Activated T-helper 2 cell treated with anti-CD3 and anti-CD28 coated beads, Interferon-gamma antibody, Interleukin-2, Interleukin-4, amounts not matched to agents 10 μg/mL and 5 μg/mL and 100 μg/mL, durations not matched to agents 14 hours and 24 hours and 36 hours (primary cell): ENCODE data around the gene HPS5. TPM values are rescaled to one million over a fixed set of nuclear protein-coding genes. Genes with fewer than 3 reads are reported as not detected.

Experiments used
- DNase-seq: peaks from one replicate; pipeline ENCODE4 v3.0.0; 2021; ENCODE audit warnings: low spot score
- H3K27ac Mint-ChIP-seq: one replicate; pipeline ENCODE4 v1.8.0; 2021; ENCODE audit warnings: mixed read lengths
- H3K27me3 Mint-ChIP-seq: one replicate; pipeline ENCODE4 v1.8.0; 2021; ENCODE audit warnings: low read depth, mixed read lengths
- H3K36me3 Mint-ChIP-seq: one replicate; pipeline ENCODE4 v1.8.0; 2021; ENCODE audit warnings: low read depth, mixed read lengths
- H3K4me1 Mint-ChIP-seq: one replicate; pipeline ENCODE4 v1.8.0; 2021; ENCODE audit warnings: low read depth, mixed read lengths
- H3K4me3 Mint-ChIP-seq: one replicate; pipeline ENCODE4 v1.8.0; 2021; ENCODE audit warnings: low read depth, mild to moderate bottlenecking, moderate library complexity, mixed read lengths
- H3K9me3 Mint-ChIP-seq: one replicate; pipeline ENCODE4 v1.8.0; 2021; ENCODE audit warnings: mixed read lengths
- intact Hi-C: fragments of 100-400 bp; cut with micrococcal nuclease; formaldehyde crosslinking; loops from one replicate; pipeline ENCODE4 v1.15.1; 2023
- total RNA-seq: library from RNA; stranded (reverse); gene quantifications from 2 replicates; pipeline ENCODE4 v1.2.3, GENCODE V29; 2022

Gene HPS5
- total RNA-seq, 1 donor from 2014 or later, result 33.3 TPM

DNA sequence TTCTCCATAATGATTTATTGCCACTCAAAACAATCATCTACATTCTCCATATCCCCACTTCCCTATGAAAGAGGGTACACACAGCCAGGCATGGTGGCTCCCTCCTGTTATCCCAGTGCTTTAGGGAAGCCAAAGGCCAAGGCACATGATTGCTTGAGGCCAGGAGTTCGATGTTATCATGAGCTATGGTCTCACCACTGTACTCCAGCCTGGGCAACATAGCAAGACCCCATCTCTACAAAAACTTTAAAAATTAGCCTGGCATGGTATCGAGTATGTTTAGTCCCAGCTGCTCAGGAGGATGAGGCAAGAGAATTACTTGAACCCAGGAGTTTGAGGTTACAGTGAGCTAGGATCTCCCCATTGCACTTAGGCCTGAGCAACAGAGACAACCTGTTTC lies 6.0 kb downstream of the HPS5 start:
- Mint-ChIP-seq H3K9me3 (no peaks in the 10 kb centered on the region), H3K27ac (no peak overlapping the region), H3K4me1 (peaks cover 41% of the 10 kb centered on the region), H3K36me3 (peaks cover 31% of the 10 kb centered on the region), H3K27me3 (no peaks in the 10 kb centered on the region), H3K4me3 (no peak overlapping the region)
- DNase-seq, result no peak
- intact Hi-C loops, result no loop called here

DNA sequence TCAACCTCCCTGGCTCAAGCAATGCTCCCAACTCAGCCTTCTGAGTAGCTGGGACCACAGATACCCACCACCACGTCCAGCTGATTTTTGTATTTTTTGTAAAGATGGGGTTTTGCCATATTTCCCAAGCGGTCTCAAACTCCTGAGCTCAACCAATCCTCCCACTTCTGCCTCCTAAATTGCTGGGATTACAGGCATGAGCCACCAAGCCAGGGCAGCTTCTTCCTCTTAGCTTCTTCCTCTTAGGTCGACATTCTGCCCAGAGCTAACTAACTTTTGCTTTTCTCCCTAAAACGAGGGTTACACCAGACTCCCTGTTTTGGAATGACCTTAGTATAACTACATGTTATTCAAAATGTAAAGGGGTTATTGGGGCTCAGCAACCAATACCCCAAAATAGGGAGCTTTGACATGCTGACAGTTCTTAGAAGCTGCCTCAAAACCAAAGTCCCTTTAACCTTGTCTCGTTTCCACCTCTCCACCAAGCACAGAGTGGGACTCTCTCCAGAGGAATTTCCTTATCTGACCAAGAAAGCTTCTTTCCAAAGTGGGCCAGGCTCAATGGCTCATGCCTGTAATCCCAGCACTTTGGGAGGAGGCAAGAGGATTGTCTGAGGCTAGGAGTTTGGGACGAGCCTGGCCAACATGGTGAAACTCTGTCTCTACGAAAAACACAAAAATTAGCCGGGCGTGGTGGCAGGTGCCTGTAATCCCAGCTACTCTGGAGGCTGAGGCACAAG lies 7.0 kb downstream of the HPS5 start:
- H3K9me3 Mint-ChIP-seq, result no peaks in the 10 kb centered on the region
- DNase-seq, result no peak
- peaks cover 33% of the 10 kb centered on the region for H3K4me1 Mint-ChIP-seq
- H3K27ac Mint-ChIP-seq, result no peak overlapping the region
- H3K4me3 Mint-ChIP-seq, result no peak overlapping the region
- H3K27me3 Mint-ChIP-seq, result no peaks in the 10 kb centered on the region
- peaks cover 40% of the 10 kb centered on the region for H3K36me3 Mint-ChIP-seq
- intact Hi-C loops, result no loop called here

DNA sequence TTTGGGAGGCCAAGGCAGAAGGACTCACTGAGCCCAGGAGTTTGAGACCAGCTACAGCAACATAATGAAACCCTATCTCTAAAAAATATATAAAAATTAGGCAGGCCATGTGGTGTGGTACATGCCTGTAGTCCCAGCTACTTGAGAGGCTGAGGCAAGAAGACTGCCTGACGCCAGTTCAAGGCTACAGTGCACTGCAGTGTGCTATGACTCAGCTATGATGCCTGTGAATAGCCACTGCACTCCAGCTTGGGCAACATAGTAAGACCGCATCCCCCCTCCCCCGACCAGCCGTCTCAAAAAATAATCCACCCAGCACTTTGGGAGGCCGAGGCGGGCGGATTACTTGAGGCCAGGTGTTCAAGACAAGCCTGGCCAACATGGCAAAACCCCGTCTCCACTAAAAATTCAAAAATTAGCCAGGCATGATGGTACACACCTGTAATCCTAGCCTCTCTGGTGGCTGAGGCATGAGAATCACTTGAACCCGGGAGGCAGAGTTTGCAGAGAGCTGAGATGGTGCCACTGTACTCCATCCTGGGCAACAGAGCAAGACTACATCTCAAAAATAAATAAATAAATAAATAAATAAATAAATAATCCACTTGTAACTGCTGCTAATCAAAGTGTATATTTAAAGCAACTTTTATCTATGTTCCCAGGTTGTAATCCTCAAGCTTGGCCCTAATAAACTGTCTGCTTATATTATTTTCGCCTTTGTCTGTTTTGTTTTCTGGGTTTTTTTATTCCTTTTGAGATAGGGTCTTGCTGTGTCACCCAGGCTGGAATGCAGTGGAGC lies 7.8 kb downstream of the HPS5 start:
- Mint-ChIP-seq H3K4me1 (peaks cover 25% of the 10 kb centered on the region), H3K9me3 (no peaks in the 10 kb centered on the region), H3K27ac (no peak overlapping the region), H3K4me3 (no peak overlapping the region), H3K36me3 (peaks cover 41% of the 10 kb centered on the region), H3K27me3 (no peaks in the 10 kb centered on the region)
- intact Hi-C loops, result no loop called here
- DNase-seq, result no peak

DNA sequence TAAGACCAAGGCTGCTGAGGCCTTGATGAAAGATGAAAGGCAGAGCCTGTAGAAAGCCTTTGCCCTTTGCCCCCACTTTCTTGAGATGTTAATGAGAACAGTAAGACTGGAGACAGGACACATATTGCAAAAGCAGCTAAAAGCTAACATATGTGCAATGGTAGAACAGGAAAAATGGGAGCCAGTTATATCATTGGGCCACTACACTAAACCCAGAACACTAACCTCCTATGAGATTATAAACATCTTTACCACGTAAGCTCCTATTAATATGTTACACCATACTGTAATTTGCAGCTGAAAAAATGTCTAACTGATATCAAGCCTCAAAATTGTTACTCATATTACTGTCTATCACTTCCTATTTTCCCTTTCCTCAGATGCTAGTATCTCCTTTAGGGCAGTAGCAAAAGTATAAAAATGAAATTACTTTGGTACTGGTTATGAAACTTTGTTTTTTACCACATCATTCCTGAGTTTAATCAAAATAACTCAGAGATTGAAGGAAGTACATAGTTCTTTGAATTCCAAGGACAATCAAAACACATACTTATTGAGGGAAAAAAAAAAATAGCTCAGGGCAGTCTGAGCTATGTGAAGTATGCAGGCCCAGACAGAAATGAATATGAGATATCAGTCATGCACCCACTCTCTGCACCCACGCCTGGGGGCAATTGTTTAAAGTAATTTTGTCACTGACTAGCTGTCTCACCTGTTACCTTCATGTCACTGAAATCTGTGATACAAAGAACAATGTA lies 9.1 kb downstream of the HPS5 start:
- intact Hi-C loops, result no loop called here
- no peak overlapping the region for H3K27ac Mint-ChIP-seq
- H3K4me3 Mint-ChIP-seq, result no peak overlapping the region
- no peaks in the 10 kb centered on the region for H3K27me3 Mint-ChIP-seq
- H3K36me3 Mint-ChIP-seq, result peaks cover 48% of the 10 kb centered on the region
- peaks cover 17% of the 10 kb centered on the region for H3K4me1 Mint-ChIP-seq
- H3K9me3 Mint-ChIP-seq, result no peaks in the 10 kb centered on the region
- no peak for DNase-seq

DNA sequence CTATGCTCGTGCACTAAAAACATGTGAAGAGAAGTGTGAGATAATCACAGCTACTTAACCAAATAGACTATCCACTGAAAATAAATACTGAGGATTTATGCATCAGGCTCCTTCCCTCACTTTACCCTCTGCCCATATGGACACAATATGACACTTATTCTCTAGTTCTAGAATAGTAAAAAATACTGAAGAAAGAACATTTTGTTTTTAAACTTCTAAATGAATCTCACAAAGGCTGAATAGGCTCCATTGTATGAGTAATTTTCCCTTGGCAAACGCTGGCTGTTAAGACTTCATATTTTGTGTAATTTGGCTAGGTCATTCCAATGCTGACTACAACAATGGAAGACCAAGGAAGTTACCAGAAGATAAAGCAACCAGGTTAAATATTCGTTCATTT lies 9.9 kb downstream of the HPS5 start:
- H3K27ac Mint-ChIP-seq, result no peak overlapping the region
- no peak for DNase-seq
- no peaks in the 10 kb centered on the region for H3K27me3 Mint-ChIP-seq
- intact Hi-C loops, result no loop called here
- peaks cover 46% of the 10 kb centered on the region for H3K36me3 Mint-ChIP-seq
- no peaks in the 10 kb centered on the region for H3K9me3 Mint-ChIP-seq
- no peak overlapping the region for H3K4me3 Mint-ChIP-seq
- peaks cover 17% of the 10 kb centered on the region for H3K4me1 Mint-ChIP-seq

DNA sequence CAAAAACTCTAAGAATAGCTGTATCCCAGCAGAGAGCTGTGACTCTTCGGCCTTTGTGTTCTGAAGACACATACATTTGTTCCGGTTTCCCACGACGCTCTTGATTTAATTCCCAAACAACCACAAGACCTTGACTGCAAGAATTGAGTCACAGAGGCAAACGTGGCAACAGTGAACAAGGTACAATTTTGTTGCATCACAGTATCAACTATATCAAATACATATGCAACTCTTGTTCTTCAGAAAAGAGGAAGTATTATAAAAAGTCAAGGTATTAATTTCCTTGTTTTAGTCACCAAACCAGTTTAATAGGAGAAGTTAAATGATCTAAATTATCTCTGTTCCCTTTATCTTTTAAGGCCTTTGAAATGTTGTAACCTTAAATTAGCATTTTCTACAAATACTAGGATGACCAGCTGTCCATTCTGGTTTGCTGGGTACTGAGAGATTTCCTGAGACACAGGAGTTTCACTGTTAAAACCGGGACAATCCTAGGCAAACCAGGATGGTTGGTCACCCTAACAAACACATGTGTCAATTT lies 11.1 kb downstream of the HPS5 start:
- Mint-ChIP-seq H3K9me3 (no peaks in the 10 kb centered on the region), H3K27me3 (no peaks in the 10 kb centered on the region), H3K4me3 (no peak overlapping the region), H3K36me3 (peaks cover 56% of the 10 kb centered on the region), H3K4me1 (peaks cover 17% of the 10 kb centered on the region), H3K27ac (no peak overlapping the region)
- intact Hi-C loops, result no loop called here
- no peak for DNase-seq

DNA sequence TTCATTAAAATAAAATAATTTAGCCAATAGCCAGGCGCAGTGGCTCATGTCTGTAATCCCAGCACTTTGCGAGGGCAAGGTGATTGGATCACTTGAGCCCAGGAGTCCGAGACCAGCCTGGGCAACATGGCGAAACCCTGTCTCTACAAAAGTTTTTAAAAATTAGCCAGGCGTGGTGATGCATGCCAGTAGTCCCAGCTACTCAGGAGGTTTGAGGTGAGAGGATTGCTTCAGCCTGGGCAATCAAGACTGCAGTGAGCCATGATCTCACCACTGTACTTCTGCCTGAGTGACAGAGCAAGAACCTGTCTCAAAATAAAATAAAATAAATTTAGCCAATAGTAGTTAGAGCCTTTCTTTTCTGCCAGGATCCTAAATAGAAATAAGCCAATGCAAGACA lies 12.2 kb downstream of the HPS5 start:
- Mint-ChIP-seq H3K9me3 (no peaks in the 10 kb centered on the region), H3K27me3 (no peaks in the 10 kb centered on the region), H3K4me1 (peaks cover 12% of the 10 kb centered on the region), H3K4me3 (no peak overlapping the region), H3K36me3 (peaks cover 62% of the 10 kb centered on the region), H3K27ac (no peak overlapping the region)
- intact Hi-C loops, result no loop called here
- DNase-seq, result no peak

DNA sequence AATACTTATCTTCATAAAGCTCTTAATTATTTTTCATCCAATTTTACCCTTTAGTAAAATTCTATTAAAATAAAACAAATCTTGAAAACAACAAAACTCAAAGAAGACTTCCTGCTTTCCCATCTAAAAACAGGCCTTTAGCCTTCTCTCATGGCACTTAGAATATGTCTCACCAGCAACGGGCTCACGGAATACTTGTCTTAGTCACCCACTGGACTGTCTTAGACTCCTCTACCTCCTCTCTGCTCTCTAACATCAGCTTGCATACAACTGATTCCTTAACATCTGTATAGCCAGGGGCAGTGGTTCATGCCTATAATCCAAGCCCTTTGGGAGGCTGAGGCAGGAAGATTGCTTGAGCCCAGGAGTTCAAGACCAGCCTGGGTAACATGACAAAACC lies 13.7 kb downstream of the HPS5 start:
- H3K4me1 Mint-ChIP-seq, result peaks cover 8% of the 10 kb centered on the region
- H3K36me3 Mint-ChIP-seq, result peaks cover 65% of the 10 kb centered on the region
- intact Hi-C loops, result no loop called here
- no peaks in the 10 kb centered on the region for H3K9me3 Mint-ChIP-seq
- H3K27me3 Mint-ChIP-seq, result no peaks in the 10 kb centered on the region
- DNase-seq, result no peak
- H3K4me3 Mint-ChIP-seq, result no peak overlapping the region
- no peak overlapping the region for H3K27ac Mint-ChIP-seq

DNA sequence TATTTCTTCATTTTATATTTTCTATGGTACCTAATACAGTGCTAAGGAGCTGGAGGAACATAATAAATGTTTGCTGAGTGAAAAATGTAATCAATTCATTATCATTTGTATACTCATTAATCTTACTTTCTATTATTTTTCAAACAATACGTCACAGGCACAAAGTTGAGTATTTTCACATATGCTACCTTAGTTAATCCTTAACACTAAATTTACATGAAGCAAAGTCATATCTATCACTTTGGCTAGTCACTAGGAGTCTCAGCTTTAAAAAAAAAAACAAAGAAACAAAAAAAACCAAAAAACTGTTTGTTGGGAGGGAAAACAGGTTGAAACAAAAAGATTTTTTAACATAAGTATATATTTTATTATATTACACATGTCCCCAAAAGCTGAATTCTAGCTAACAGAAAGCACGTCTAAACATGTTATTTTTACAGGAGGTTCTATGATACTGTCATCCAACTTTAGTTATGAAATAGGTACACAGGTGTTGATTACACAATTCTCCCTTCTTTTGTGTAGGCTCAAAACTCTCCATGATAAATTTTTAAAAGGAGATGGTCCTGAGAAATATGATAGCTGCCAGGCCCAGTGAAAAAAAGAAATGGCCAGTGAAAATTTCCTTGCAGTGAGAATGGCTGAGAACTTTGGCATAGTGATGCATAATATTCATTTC lies 14.3 kb downstream of the HPS5 start:
- no peaks in the 10 kb centered on the region for H3K27me3 Mint-ChIP-seq
- peaks cover 3% of the 10 kb centered on the region for H3K4me1 Mint-ChIP-seq
- intact Hi-C loops, result no loop called here
- no peak for DNase-seq
- peaks cover 69% of the 10 kb centered on the region for H3K36me3 Mint-ChIP-seq
- H3K9me3 Mint-ChIP-seq, result no peaks in the 10 kb centered on the region
- no peak overlapping the region for H3K4me3 Mint-ChIP-seq
- no peak overlapping the region for H3K27ac Mint-ChIP-seq

DNA sequence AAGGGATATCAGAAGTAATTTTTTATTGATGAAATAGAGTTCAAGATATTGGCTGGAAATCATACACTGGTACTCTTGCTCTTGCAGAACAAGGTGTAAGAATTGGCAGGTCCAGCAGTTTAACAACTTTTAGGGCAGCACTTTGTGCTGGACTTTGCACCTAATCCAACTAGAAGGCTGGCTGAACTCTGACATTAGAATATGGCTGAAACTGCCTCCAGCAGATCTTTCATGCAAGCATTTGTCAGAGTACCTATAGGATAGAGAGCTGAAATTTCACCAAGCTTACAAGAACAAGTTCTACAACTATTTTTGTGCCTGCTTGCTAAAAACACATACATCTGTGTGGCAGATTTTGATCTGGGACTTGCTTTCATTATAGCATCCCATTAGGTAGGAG lies 17.2 kb downstream of the HPS5 start:
- no peak overlapping the region for H3K4me3 Mint-ChIP-seq
- H3K27ac Mint-ChIP-seq, result no peak overlapping the region
- no peak for DNase-seq
- intact Hi-C loops, result no loop called here
- H3K9me3 Mint-ChIP-seq, result no peaks in the 10 kb centered on the region
- peaks cover 72% of the 10 kb centered on the region for H3K36me3 Mint-ChIP-seq
- H3K4me1 Mint-ChIP-seq, result peaks cover under 1% of the 10 kb centered on the region
- H3K27me3 Mint-ChIP-seq, result no peaks in the 10 kb centered on the region

DNA sequence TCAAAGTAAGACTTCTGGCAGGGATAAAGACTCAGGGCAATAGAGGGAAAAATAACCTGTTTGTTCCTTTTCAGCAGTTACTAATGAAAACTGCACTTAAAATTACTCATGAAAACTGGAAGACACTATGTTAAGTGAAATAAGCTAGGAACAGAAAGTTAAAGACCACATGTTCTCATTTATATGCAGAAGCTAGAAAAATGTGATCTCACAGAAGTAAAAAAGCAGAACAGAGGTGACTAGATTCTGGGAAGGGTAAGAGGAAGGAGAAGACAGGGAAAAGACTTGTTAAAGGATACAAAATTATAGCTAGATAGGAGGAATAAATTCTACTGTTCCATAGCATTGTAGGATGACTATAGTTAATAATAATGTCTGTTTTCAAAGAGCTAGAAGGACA lies 22.2 kb downstream of the HPS5 start:
- DNase-seq, result no peak
- no peaks in the 10 kb centered on the region for H3K9me3 Mint-ChIP-seq
- intact Hi-C loops, result no loop called here
- H3K4me1 Mint-ChIP-seq, result peaks cover 10% of the 10 kb centered on the region
- no peak overlapping the region for H3K27ac Mint-ChIP-seq
- peaks cover 70% of the 10 kb centered on the region for H3K36me3 Mint-ChIP-seq
- H3K27me3 Mint-ChIP-seq, result no peaks in the 10 kb centered on the region
- H3K4me3 Mint-ChIP-seq, result no peak overlapping the region

DNA sequence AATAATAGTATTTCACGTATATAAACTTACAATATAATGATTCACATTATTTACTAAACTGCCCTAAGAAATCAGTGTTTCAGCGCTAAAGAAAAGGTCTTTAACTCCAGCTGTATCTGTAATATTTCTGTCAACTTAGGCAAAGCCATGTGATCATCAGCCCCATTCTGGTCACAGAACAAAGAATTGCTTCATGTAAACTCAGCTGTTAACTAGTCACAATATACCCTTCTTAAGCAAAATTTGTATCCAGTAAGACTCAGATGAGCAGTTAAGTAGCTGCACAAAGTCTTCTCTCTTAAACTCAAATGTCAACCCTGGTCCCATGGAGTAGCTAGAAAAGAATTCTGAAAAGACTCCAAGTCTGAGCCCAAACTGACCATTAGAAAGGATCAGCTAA lies 26.6 kb downstream of the HPS5 start:
- Mint-ChIP-seq H3K9me3 (no peaks in the 10 kb centered on the region), H3K4me1 (peaks cover 17% of the 10 kb centered on the region), H3K27ac (no peak overlapping the region), H3K36me3 (peaks cover 77% of the 10 kb centered on the region), H3K4me3 (no peak overlapping the region), H3K27me3 (no peaks in the 10 kb centered on the region)
- intact Hi-C loops, result no loop called here
- no peak for DNase-seq
